Upper lobe of left lung (tissue), 4 donors: ENCODE data around the gene CSNK2B.

ENCODE experiments used
- POLR2A ChIP-seq, 4 donors: fragments of 450-650 bp; IDR thresholded peaks; one replicate each; pipeline ENCODE4 v1.5.1; 2016 to 2017; ENCODE audit warnings: antibody characterized with exemption in 4 of 4, mild to moderate bottlenecking in 2 of 4
- TF ChIP-seq, protein P1 (sequence below), 6 experiments: fragments of 450-650 bp in 4 of 6; fragments of 200-600 bp in 2 of 6; sonication (generic) in 2 of 6; IDR thresholded peaks; one replicate each; pipeline ENCODE4 v1.5.1; 2016 to 2019; ENCODE audit warnings: antibody characterized with exemption in 6 of 6

DNA sequence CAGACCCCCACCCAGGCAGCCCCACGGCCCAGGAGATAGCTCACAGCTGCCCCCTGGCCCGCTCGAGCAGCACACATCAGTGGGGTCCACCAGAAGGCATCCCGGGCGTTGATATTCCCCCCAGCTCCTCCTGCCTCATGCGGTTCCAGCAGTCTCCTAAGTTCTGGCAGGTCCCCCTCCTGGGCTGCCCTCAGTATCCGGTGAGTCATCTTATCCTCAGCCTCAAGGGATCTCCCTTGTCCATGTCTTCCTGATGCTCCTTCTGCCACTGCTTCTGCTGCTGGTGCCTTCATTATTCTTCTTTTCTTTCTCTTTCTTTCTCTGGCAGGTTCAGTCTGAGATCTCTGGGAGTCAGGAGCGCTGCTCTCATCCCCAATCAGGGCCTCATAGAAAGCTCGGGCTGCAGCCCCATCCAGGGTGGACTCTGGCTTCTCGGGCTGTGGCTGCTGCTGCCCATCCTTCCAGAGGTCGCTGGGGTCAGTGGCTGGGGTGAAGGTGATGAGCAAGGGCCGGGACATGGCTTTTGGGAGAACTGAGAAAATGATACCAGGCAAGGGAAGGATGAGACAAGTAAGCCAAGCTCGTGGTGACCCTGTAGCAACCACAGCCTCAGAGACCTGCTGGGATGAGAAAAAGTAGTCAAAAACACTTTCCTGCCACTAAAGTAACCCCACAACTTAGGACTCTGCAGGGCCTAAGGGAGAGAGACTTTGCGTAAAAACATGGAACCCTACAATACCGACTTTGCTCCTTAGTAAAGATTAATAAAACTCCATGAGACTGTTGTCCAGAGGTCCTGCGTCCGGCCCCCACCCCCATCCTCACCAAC, 1.7 kb upstream of the CSNK2B start:
- TF ChIP-seq, protein P1, sequence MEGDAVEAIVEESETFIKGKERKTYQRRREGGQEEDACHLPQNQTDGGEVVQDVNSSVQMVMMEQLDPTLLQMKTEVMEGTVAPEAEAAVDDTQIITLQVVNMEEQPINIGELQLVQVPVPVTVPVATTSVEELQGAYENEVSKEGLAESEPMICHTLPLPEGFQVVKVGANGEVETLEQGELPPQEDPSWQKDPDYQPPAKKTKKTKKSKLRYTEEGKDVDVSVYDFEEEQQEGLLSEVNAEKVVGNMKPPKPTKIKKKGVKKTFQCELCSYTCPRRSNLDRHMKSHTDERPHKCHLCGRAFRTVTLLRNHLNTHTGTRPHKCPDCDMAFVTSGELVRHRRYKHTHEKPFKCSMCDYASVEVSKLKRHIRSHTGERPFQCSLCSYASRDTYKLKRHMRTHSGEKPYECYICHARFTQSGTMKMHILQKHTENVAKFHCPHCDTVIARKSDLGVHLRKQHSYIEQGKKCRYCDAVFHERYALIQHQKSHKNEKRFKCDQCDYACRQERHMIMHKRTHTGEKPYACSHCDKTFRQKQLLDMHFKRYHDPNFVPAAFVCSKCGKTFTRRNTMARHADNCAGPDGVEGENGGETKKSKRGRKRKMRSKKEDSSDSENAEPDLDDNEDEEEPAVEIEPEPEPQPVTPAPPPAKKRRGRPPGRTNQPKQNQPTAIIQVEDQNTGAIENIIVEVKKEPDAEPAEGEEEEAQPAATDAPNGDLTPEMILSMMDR (IDR thresholded peaks at IDR 0.05), result no peak
- TF ChIP-seq POLR2A (IDR thresholded peaks at IDR 0.05), result no peak
